Measurements from ENCODE around the gene HMGB1.
A peak's percentile ranks its signal among the peaks of the same experiment; 100 is the strongest.

Gene HMGB1

DNA sequence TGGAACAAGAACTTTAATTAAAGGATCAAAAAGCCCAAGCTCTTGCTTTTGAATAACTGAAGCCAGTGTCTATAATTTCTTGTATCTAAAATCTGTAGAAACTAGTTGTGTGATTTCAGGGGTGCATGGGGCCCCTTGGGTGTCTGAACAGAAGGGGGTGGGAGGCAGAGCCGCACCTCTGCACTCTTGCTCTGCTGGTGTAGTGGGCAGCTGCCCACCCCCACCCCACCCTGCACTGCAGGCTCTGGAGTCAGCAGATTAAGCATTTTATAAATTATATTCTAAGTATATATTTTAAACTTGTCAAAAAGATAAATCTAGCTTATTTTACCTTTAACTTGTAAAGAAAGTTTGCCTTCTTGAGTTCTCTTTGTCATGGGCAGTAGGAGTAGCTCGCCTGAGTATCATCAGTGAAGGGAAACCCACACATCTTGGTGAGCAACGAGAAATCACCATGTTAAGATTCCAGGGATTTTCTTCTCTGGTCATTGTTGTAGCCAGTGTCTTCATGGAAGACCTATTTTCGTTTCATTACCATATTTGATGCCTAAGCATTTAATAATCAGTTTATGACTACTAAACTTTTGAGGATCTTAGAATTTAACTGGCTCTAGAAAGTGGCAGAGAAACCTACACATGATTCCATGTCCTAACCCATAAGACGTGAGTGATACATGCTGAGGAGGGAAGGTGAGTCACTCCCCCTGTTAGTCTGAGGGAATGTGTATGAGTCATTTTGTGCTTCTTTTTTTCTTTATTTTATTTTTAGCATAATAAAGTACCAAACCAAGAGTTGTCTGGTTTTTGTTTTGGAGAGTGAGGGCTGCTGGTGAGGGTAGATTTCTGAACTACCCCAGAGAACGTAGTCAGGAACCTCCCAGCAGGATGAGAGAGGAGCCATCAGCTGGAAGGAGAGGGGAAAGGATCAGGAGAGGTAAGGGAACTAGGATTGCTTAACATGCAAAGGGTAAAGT is 35.7 kb downstream of the HMGB1 start:
- DNase-seq, result no peak

DNA sequence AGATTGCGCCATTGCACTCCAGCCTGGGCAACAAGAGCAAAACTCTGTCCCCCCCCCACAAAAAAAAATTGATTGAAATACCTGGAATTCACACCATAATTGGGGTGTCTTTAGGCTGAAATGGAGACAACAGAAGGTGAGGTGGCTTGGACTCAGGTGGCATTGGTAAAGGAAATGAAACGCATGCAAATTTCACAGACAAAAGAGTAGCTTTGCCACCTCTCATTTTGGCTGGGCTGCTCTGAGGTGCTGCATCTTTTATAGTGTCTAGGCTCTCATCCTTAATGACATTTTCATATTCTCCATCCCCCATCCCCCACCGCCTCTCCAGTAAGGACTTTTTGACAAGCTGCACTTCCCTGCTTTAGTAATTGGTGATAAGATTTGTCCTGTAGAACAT is 36.5 kb downstream of the HMGB1 start:
- no peak for DNase-seq

DNA sequence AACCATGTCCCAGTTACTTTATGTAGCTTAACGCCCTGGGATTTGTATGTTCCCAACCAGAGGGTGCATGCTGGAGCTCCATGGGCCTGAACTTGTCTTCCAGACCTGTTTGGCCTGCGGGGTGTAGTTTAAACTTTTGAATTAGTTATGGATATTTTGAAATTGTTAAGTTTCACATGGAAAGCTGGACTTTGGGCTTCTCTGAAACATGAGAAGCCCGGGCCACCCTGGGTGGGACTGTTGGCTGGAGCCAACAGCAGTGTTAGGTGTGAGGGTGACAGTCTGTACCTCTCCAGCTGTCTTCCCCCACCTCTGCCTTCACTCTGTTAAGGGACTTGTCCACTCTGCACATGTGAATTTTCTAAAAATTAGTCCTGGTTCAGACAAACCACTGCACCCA is 41.8 kb downstream of the HMGB1 start:
- DNase-seq, result no peak

DNA sequence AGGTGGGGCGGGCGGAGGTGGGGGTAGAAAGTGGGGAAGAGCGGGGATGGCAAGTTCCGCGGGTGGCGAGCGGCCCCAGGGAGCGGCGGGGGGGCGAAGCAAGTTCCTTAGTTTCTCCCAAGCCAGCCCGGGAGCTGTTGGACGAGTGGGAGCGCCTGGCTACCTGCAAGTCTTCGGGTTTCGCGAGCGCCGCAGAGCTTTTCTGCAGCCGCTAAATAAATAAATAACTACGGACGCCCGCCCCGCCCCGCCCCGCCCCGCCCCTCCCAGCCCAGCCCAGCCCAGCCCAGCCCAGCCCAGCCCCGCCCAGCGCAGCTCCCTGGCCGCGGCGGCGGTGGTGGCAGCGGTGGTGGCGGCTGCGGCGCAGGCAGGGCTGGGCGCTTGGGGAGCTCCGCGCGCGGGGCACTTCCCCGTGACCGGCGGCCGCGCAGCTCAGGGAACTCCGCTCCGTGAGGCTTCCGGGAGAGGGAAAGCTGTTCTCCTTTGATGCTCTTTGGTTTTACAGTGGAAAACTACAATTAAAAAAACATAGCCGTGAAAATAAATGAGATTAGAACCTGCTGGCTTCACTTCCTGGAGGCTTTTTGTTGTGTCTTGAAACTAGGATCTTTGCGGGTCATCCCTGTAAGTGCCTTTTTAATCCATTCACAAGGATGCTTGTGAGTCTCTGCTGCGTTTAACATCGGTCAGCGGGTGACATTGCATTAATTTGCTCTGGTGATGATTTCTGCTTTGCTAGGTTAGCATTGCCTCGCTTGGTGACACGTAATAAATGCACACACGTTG is 43.5 kb downstream of the HMGB1 start, which contains the start of gene UBE2L5:
Gene UBE2L5 (plus strand): TSS at position 440 of the 786 bp plus-strand sequence. CDS start 5,498 bp downstream, outside the sequence.
- no peak for DNase-seq

DNA sequence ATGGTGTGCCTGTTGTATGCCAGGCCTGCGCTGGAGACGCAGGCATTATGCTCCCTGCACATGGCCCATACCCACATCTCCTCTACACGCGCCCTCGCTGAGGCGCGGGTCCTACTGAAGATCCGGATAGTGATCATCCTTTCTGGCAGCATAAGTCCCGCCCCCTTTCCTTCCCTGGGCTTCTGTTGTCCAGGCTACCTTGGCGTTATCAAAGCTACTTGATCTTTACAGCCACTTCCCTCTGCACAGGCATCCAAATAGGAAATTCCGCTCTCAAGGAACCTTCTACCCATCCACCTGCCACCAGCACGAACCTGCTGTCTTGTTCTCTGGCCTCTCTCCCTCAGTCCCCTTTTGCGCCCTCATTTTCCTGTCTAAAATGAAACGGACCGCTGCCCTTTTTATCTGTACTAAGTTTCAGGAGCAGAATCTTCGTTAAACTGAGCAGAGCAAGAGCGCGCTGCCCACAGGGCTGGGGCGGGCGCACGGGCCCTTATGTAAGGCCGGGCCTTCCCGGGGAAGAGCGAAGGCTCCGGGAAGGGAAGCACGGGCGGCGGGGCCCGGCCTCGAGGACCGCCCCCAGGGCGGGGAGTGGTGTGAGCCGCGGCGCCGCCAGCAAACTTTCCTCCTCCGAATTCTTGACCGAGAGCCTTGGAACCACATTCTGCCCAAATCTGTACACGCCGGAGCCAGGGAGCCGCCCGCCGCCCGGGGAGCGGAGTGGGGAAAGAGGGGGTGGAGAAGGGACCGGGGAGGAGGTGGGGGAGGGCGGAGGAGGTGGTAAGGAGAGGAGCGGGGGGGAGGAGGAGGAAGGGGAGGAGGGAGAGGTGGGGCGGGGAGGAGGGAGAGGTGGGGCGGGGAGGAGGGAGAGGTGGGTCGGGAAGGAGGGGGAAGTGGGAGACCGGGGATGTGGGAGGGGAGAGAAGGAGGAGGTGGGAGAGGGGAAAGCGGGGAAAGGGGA is 44.4 kb downstream of the HMGB1 start:
- peak; percentile 43 for DNase-seq

DNA sequence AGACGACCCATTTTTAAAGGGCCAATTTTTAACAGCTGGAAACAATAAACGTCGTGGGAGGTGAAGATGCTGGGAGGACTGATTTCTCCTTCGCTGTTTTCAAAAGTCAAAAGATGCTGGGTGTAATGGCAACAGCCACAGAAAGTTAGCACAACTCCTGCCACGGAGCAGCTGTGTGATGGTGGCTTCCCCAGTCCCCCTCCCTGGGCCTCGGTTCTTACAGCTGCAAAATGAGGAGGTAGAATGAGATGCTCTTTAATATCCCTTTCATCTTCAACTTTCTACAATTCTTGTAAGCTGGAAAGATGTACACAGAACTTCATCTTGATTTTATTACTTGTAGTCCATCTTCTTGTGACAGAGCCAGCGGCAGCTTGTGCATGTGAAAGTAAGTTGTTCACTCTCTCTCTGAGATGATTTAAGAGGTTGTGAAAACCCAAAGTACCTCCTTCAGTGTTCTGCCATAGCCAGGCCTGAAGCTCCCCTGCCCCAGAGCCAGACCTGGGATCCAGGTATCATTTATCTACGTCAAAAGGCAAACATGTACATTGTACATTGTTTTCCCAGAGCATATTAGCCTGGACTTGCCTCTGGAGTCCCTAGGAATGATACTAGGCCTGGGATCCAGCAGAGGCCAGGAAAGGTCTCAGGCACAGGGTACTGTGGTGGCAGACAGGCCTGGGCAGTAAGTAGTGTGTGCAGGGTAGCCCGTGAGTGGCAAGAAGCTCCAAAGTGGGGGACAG is 46.8 kb downstream of the HMGB1 start:
- DNase-seq, result no peak

DNA sequence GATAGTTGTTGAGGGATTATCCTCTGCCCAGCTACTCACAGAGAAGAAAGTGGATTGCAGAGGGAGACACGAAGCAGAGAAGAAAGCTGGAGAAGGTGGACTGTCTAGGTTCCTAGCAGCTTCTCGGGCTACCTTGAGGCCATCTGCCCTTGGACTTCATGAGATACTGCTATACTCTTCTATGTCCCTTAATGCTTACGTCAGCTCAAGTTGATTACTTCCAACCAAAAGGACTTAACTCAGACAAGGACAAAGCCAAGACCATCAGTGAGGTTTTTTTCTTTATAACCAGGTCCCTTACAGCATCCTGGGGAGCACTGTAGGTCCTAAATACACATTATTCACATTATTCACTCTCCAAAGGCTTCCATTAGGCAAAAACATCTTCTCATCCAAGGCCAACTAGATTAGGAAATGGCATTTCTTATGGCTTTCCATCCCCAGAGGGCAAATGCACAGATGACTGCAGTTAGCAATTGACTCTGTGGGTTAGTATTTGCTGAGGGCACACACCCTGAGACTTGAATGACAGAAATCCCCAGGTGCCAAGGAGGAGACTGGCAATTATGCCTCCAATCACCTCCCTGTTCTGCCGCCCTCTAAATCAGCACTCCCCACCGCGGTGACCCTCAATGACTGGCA is 47.5 kb downstream of the HMGB1 start:
- no peak for DNase-seq

DNA sequence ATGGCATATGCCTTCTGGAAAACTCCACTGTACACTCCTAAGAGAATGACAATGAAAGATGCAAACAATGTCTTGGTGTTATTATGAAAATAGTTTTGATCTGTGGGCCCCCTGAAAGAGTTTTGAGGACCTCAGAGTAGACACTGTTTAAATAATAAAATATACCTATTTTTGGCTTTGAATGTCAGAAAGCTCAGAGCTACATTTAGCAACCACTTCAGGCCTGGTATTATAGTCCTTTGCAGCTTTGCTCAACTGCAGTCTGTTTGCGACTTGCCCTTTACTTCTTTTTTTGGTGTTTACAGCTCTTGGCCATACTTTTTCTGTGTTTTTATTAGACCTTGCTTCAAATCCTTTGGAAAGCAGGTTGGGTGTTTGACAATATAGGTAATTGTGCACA is 49.3 kb downstream of the HMGB1 start:
- no peak for DNase-seq

DNA sequence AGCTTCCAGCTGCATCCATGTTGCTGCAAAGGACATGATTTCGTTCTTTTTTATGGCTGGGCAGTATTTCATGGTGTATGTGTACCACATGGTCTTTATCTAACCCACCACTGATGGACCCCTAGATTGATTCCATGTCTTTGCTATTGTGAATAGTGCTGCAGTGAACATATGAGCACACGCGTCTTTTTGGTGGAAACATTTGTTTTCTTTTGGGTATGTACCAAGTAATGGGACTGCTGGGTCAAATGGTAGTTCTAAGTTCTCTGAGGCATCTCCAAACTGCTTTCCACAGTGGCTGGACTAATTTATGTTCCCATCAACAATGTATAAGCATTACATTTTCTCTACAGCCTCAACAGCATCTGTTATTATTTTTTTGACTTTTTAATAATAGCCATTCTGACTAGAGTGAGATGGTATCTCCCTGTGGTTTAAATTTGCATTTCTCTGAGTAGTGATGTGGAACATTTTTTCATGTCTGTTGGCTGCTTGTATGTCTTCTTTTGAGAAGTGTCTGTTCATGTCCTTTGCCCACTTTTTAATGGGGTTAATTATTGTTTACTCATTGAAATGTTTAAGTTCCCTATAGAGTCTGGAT is 50.2 kb downstream of the HMGB1 start:
- no peak for DNase-seq

DNA sequence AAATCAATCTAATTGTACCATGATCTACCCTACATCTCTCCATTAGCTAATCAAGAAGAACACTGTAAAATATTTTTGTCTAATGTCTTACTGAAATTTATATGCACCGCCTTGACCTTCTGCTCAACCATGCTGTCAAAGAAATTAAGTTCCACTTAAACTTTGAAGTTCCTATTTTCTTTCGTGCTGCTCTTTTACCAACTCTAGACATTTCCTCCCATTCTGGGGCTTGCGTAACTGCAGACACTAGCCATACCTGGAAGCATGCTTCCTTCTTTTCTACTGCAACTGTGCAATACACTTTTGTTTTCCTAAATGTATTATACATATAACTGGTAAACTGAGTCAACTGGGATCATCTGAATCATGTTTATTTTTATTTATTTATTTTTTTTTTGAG is 51.9 kb downstream of the HMGB1 start:
- DNase-seq, result no peak

DNA sequence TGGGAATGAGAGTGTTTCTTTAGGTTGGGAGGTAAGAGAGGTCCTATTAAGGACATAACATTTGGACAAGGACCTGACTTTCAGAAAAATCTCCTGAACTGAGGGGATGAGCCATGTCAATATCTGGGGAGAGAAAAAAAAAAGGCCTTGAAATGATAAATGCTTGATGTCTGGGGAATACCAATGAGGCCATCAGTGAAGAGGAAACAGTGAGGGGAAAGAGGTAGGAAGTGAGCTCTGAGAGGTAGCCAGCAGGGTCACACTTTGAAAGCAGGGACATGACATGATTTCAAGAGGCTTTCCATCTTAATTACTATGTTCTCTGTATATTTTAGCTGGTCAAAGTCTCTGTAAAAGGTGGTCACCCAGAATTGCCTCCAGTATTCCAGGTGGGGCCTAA is 53.4 kb downstream of the HMGB1 start:
- DNase-seq, result no peak

DNA sequence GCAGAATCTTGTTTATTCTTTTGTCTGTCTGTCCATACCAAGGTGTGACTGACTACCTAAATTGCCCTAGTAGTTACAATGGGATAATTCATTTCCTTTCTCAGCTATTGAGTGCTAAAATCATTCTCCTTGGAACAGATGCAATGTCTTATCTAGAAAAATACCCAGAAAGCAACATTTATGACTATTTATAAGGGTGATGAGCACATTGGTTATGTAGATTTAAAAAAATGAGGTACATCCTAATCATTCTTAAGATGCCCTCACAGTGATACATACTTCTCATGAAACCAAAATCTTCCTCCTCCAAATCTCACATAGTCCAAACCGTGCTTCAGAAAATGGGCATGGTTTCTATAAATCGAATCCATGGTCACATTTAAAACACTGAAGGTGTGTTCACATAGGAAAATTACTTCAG is 55.0 kb downstream of the HMGB1 start:
- no peak for DNase-seq

DNA sequence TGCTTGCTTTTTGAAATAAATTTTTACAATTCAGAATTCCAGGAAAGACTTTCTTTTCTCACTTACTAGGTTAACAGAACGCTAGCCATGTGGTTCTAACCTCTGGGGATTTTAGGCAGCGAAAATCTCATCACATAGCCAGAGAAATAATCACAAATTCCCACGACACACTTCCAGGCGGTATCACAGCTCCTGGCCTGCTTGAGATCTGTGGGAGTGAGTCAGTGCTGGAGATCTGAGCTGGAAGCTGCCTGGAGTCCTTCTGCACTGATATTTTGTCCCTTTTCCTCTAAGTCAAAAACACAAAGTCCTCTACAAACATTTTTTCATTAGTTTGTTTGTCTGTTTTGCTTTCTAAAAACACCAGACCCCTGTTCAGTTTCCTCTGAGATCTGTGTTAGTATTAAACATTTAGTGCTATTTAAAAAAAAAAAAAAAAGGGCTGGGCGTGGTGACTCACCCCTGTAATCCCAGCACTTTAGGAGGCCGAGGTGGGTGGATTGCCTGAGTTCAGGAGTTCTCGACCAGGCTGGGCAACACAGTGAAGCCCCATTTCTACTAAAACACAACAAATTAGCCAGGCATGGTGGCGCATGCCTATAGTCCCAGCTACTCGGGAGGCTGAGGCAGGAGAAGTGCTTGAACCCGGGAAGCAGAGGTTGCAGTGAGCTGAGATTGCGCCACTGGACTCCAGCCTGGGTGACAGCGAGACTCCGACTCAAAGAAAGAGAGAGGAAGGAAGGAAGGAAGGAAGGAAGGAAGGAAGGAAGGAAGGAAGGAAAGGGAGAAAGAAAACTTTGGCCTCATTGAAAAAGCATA is 55.6 kb downstream of the HMGB1 start:
- DNase-seq, result no peak

DNA sequence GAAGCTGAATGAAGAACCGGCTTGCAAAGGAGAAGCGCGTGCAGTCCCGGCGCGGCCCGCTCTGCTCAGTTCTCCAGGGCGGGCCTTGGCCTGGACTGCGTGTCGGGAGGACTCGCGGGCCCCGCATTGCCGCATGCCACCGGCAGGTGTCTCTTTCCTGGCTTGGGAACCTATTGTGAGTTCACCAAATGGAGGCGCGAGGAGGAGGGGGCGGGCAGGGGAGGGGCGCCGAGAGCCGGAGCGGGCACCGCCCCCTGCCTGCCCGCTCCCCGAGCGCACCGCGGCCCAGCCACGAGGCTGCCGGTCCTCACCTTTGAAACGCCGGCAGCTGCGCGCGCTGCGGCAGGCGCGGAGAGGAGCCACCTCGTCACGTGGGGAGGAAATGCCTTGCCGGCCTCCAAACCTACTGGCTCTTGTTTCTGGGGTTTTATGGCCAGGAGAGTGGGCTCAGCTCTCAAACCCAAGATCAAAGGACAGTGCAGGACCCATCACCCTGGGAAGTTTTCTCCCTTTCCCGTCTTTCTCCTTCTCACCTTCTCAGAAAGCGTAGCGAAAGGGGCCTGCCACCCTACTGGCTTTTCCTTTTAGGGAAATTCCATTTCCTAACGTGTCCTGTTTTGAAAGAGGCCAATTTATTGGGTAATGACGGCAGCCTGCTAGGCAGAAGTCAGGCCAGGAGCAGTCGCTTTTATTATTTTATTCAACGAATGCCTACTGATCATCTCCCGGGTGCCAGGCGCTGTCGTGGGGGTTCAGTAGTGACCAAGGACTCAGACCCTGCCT is 57.2 kb downstream of the HMGB1 start:
- no peak for DNase-seq

DNA sequence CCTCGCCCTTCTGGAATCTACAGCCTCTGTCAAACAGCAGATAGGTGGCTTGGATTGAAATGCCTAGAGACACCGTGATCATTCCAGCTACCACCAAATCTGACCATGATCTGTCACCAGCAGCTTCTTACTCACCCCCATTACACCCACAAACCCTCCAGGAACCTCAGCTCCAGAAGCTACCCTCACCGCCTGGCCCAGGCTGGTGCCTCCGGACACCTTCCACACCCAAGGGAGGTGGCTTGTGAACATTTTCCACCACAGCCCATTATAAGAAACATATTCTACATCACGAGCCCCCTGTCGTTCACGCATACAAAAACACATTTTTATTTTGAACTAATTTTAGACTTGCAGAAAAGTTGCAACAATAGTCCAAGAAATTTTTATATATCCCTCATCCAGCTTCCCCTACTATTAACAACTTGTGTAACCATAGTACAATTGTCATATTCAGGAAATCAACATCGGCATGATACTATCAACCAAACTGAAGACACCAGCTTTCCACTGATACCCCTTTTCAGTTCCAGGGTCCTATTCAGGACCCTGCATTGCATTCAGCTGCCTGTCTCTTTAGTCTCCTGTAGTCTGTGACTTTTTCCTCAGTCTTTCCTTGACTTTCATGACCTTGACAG is 58.8 kb downstream of the HMGB1 start:
- no peak for DNase-seq
